WERI-Rb-1 (cell line): ENCODE measurements around the gene BOLA1.

Source experiments
- DNase-seq: peaks from one replicate; pipeline ENCODE4 v3.0.0-alpha.2; 2020
- H3K27ac ChIP-seq: fragments of 250-450 bp; sonication (Bioruptor Pico); 2 replicates; pipeline ENCODE4 v1.5.1; 2020; ENCODE audit warnings: mild to moderate bottlenecking, moderate library complexity
- H3K27me3 ChIP-seq: fragments of 250-450 bp; sonication (Bioruptor Pico); 2 replicates; pipeline ENCODE4 v1.5.1; 2021; ENCODE audit warnings: mild to moderate bottlenecking, low read depth, moderate library complexity; ENCODE audit not compliant: insufficient read depth, severe bottlenecking
- H3K36me3 ChIP-seq: fragments of 250-450 bp; sonication (Bioruptor Pico); 2 replicates; pipeline ENCODE4 v1.5.1; 2020; ENCODE audit warnings: mild to moderate bottlenecking, moderate library complexity
- H3K4me3 ChIP-seq: 2 replicates; pipeline ENCODE4 v1.5.1; 2011; ENCODE audit warnings: low read depth, mild to moderate bottlenecking, control low read depth, low read length
- H3K9me3 ChIP-seq: fragments of 250-450 bp; sonication (Bioruptor Pico); 2 replicates; pipeline ENCODE4 v1.5.1; 2021; ENCODE audit warnings: mild to moderate bottlenecking, moderate library complexity; ENCODE audit not compliant: severe bottlenecking
- TF ChIP-seq, protein P1 (sequence below): IDR thresholded peaks from 2 replicates; pipeline ENCODE4 v1.5.1; 2011; ENCODE audit warnings: low read depth, mild to moderate bottlenecking, control low read depth, inconsistent platforms, low read length

BOLA1 gene

DNA sequence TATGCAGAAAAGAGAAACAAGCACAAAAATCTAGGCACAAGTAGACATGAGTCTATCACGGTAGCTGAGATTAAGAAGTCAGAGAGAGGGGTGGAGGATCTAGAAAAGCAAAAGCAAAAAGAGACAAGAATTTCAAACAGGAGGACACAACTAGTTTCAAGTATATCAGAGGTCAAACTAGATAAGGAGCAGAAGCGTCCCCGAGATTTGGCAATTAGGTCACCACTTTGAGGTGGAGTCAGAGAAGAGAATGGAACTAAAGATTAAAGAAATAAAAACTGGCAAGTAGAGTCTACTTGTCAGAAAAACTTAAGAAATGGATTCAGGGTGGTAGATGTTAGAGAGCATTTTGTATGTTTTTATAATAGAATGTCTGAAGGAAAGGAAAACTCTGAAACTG is 26.0 kb downstream of the BOLA1 start:
- TF ChIP-seq, protein P1, sequence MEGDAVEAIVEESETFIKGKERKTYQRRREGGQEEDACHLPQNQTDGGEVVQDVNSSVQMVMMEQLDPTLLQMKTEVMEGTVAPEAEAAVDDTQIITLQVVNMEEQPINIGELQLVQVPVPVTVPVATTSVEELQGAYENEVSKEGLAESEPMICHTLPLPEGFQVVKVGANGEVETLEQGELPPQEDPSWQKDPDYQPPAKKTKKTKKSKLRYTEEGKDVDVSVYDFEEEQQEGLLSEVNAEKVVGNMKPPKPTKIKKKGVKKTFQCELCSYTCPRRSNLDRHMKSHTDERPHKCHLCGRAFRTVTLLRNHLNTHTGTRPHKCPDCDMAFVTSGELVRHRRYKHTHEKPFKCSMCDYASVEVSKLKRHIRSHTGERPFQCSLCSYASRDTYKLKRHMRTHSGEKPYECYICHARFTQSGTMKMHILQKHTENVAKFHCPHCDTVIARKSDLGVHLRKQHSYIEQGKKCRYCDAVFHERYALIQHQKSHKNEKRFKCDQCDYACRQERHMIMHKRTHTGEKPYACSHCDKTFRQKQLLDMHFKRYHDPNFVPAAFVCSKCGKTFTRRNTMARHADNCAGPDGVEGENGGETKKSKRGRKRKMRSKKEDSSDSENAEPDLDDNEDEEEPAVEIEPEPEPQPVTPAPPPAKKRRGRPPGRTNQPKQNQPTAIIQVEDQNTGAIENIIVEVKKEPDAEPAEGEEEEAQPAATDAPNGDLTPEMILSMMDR: no peak
- Histone ChIP-seq H3K36me3 (peaks cover 61% of the 10 kb centered on the region), H3K27ac (no peak overlapping the region), H3K4me3 (no peak overlapping the region), H3K9me3 (peaks cover 2% of the 10 kb centered on the region), H3K27me3 (no peaks in the 10 kb centered on the region)
- DNase-seq: no peak

DNA sequence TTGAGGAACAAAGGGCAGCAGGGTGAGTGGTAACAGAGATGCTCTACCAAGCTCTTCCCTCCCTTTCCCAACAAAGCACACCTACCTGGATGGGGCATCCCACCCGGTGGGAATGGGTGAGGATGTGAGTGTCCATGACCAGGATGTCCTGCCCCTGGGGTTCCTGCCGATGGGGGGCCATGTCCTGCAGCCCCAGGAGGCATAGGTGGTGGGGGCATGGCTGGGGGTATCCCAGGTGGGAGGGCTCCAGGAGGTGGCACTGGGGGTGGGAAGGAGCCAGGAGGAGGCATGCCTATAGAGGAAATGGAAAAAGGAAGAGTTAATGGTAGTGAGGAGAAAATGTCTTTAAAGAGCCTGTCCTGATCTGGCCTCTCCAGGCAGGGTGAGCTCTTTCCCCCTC is 26.4 kb downstream of the BOLA1 start:
- Histone ChIP-seq H3K9me3 (peaks cover 2% of the 10 kb centered on the region), H3K27ac (no peak overlapping the region), H3K27me3 (no peaks in the 10 kb centered on the region), H3K36me3 (peaks cover 61% of the 10 kb centered on the region), H3K4me3 (no peak overlapping the region)
- TF ChIP-seq, protein P1: no peak
- no peak for DNase-seq

DNA sequence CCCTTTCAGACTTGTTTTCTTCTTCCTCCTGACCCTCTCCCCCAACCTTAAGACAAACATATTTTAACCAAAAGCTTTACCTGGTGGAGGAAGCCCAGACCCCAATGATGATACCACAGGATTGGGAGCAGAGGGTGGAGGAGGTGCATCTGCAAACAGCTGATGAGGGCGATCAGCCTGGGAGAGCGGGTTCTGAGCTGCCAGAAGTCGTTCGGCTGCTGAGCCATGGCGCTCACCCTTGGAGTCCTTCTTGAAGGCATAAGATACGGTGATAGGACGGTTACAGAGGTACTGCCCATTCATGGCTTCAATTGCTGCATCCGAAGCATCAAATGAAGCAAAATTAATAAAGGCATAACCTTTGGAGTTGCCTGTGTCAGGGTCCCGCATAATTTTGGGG is 26.9 kb downstream of the BOLA1 start:
- H3K27ac ChIP-seq: no peak overlapping the region

DNA sequence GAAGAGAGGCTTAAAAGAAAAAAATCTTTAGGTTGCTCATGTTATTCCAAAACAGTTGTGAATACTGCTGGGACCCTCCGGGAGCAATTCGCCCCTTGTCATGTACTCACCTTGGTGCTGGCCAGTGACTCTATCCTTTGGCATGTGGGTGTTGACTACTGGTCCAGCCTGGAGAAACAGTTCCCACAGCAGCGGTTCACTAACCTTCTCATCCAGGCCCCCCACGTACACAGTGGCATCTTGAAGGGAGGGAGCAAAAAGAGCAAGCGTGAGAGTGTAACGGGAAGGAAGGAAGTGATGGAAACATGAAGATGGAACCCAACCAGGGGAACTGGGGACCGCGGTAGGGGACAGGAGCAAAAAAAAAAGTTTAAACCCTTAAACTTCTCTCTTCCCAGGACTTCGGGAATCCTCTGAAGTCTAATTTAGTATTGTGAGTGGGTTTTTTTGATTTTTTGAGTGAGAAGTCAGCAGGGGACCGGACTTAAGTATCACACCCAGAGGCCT is 27.7 kb downstream of the BOLA1 start:
- TF ChIP-seq, protein P1: no peak
- H3K4me3 ChIP-seq: peak overlapping the region; percentile 98
- peaks cover 2% of the 10 kb centered on the region for H3K9me3 ChIP-seq
- DNase-seq: no peak
- peak overlapping the region; percentile 89 for H3K27ac ChIP-seq
- no peaks in the 10 kb centered on the region for H3K27me3 ChIP-seq
- peaks cover 52% of the 10 kb centered on the region for H3K36me3 ChIP-seq

More for the DNA sequence above, 26.9 kb downstream of the BOLA1 start:
- H3K9me3 ChIP-seq: peaks cover 2% of the 10 kb centered on the region
- no peak overlapping the region for H3K4me3 ChIP-seq
- no peak for DNase-seq
- no peaks in the 10 kb centered on the region for H3K27me3 ChIP-seq
- H3K36me3 ChIP-seq: peaks cover 60% of the 10 kb centered on the region
- TF ChIP-seq, protein P1: no peak

DNA sequence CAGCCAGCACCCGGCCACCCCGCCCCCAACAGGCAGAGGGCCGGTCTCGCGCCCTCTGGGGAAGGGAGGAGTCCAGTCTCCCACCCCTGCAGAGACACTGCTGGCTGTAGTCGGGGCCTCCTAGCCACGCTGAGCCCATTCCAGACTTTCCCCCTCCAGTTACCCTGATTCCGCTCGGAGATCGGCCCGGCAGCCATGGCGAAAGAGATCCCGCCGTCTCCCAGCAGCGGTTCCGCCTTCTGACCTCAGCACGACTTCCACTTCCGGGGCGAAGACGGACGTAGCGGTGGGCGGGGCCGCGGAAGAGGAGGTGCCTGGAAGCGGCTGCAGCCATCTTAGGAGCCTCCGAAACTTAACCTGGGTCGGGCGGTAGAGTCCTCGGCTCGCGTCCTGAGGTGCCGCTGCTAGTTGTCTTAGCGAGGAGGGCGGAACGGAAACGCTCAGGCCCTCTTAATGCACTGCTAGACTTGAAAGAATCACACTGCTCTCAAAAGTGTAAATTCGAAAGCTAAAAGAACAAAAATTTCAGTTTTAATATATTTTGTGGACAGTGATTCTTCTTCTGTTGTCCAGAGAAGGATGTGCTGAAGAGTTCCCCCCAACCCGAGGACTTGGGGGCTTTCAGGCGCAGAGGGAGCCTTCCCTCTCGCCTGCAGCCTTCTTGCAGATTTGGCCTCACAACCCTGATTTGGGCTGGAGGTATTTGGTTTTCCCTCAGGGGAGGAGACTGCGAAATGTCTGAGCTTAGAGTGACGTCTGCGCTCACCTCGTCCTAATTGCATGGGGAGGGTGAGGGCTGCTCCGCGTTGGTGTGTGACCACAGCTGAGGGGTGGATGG is 28.4 kb downstream of the BOLA1 start, which contains the start of gene SF3B4:
TSS of gene SF3B4 (minus strand) at position 241 of the 838 bp plus-strand sequence. CDS start at position 197, 44 bp downstream.
- TF ChIP-seq, protein P1: no peak
- DNase-seq: peak; percentile 99
- Histone ChIP-seq H3K9me3 (peaks cover 2% of the 10 kb centered on the region), H3K27ac (peak within 1 kb of the TSS; percentile 89), H3K4me3 (peak within 1 kb of the TSS; percentile 98), H3K27me3 (no peaks in the 10 kb centered on the region), H3K36me3 (peaks cover 46% of the 10 kb centered on the region)
